Endodermal cell (in vitro differentiated cells): ENCODE measurements around the gene DRICH1. TPM values are rescaled to one million over a fixed set of nuclear protein-coding genes. Genes with fewer than 3 reads are reported as not detected.

Experiments
- DNase-seq: peaks from one replicate; pipeline ENCODE4 v3.0.0-alpha.2; 2017
- H3K27ac ChIP-seq: 2 replicates; pipeline ENCODE4 v1.5.1; 2013; ENCODE audit warnings: mild to moderate bottlenecking, low read depth, low read length, moderate library complexity
- H3K27me3 ChIP-seq: 2 replicates; pipeline ENCODE4 v1.6.1; 2013; ENCODE audit warnings: mild to moderate bottlenecking, low read length, moderate library complexity; ENCODE audit not compliant: insufficient read depth, control insufficient read depth, poor library complexity, severe bottlenecking
- H3K36me3 ChIP-seq: 2 replicates; pipeline ENCODE4 v1.7.0; 2013; ENCODE audit warnings: mild to moderate bottlenecking, low read length, moderate library complexity; ENCODE audit not compliant: control insufficient read depth, insufficient read depth
- H3K4me1 ChIP-seq: one replicate; pipeline ENCODE4 v1.7.0; 2013; ENCODE audit warnings: low read length; ENCODE audit not compliant: control insufficient read depth, insufficient read depth
- H3K4me3 ChIP-seq: 2 replicates; pipeline ENCODE4 v1.5.1; 2013; ENCODE audit warnings: mild to moderate bottlenecking, low read length, moderate library complexity
- H3K9ac ChIP-seq: 2 replicates; pipeline ENCODE4 v1.6.1; 2013; ENCODE audit warnings: mild to moderate bottlenecking, low read length, moderate library complexity; ENCODE audit not compliant: poor library complexity, severe bottlenecking; ENCODE audit errors: extremely low read depth
- H3K9me3 ChIP-seq: 2 replicates; pipeline ENCODE4 v1.6.1; 2013; ENCODE audit warnings: mild to moderate bottlenecking, low read length, moderate library complexity; ENCODE audit not compliant: control insufficient read depth
- H3K27ac Mint-ChIP-seq: 2 replicates; pipeline ENCODE4 v1.8.0; 2020; ENCODE audit warnings: mixed read lengths
- H3K27me3 Mint-ChIP-seq: 2 replicates; pipeline ENCODE4 v1.8.0; 2021; ENCODE audit warnings: mild to moderate bottlenecking, mixed read lengths; ENCODE audit not compliant: insufficient read depth
- H3K36me3 Mint-ChIP-seq: 2 replicates; pipeline ENCODE4 v1.8.0; 2020; ENCODE audit warnings: low read depth, mixed read lengths
- H3K4me1 Mint-ChIP-seq: 2 replicates; pipeline ENCODE4 v1.8.0; 2020; ENCODE audit warnings: mixed read lengths
- H3K4me3 Mint-ChIP-seq: 2 replicates; pipeline ENCODE4 v1.8.0; 2020; ENCODE audit warnings: mild to moderate bottlenecking, moderate library complexity, mixed read lengths
- H3K9me3 Mint-ChIP-seq: 2 replicates; pipeline ENCODE4 v1.8.0; 2020; ENCODE audit warnings: mild to moderate bottlenecking, mixed read lengths
- CTCF ChIP-seq: fragments of 200-600 bp; sonication (generic); conservative IDR thresholded peaks from 2 replicates; pipeline ENCODE4 v1.5.0; 2021; ENCODE audit warnings: antibody characterized with exemption, mild to moderate bottlenecking
- WGBS, 2 experiments: methylation state at CpG; one replicate each; pipeline versions ENCODE4 v1.1.5 to v1.1.7; 2013; ENCODE audit warnings: missing lambda C conversion rate in 2 of 2, mixed read lengths in 1 of 2; ENCODE audit not compliant: insufficient coverage in 1 of 2, insufficient read length in 1 of 2; 5-methylcytosine and 5-hydroxymethylcytosine counted together
- long read RNA-seq, 4 experiments: library from polyadenylated mRNA in 2 of 4; library from RNA in 1 of 4; library from capped mRNA in 1 of 4; stranded (forward) in 3 of 4; unstranded in 1 of 4; transcript quantifications; one replicate each; pipeline ENCODE4 v2.0.0, GENCODE V29; 2020 to 2021; ENCODE audit warnings: inconsistent platforms in 1 of 4
- polyA plus RNA-seq, 2 experiments: library from polyadenylated mRNA; stranded (reverse); fragments of 50-300 nt; gene quantifications; one replicate each; pipeline ENCODE4 v1.2.3, GENCODE V29; 2013
- total RNA-seq, 2 donors: library from RNA; stranded (reverse); fragmentation: NEBNext Ultra II Directional in 1 of 2; extraction: Animal tissue kit (Norgen Biotek cat#: 25700) in 1 of 2; gene quantifications; 2 replicates in 1 of 2; 3 replicates in 1 of 2; pipeline ENCODE4 v1.2.1, GENCODE V29; 2021

Gene DRICH1
- total RNA-seq: under 1 TPM in 1 of 2 donors, not detected in 1; 0.24 TPM
- polyA plus RNA-seq (2013, experiment 1 of 2): not detected
- 0.21 TPM for polyA plus RNA-seq (2013, experiment 2 of 2)
- long read RNA-seq, experiment 1: 0 reads
- long read RNA-seq, experiment 2: 0 reads
- long read RNA-seq, experiment 3: 0 reads
- long read RNA-seq, experiment 4: 0 reads

DNA sequence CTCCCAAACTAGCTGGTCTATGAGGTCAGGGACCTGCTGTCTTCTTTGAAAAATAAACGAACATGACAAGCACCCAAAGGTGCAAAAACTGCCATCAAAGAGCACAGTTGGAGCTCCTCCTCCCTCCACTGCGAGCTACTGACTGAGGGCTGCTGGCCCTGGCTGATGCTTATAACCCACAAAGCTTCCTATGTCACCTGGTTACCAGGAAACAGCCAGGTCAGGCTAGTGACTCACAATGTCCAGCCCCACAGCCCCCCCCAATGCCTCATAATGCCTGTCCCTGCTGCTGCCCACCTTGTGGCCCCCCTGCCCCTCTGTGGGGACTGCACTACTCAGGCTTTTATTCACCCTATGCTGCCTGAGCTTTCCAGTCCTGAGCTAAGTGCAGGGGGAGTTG, at the start of gene DRICH1:
DRICH1 (minus strand) TSS at position 144 of the 400 bp plus-strand sequence. CDS start 298 bp downstream, outside the sequence.
- Histone ChIP-seq H3K4me1 (no peaks in the 10 kb centered on the region), H3K9me3 (no peaks in the 10 kb centered on the region), H3K27ac (no peak within 1 kb of the TSS), H3K36me3 (no peaks in the 10 kb centered on the region), H3K27me3 (no peaks in the 10 kb centered on the region), H3K9ac (no peak within 1 kb of the TSS), H3K4me3 (no peak within 1 kb of the TSS)
- no peak for TF ChIP-seq CTCF
- H3K27ac Mint-ChIP-seq: no peak within 1 kb of the TSS
- no peak within 1 kb of the TSS for H3K4me3 Mint-ChIP-seq
- H3K36me3 Mint-ChIP-seq: no peaks in the 10 kb centered on the region
- DNase-seq: no peak
- H3K9me3 Mint-ChIP-seq: no peaks in the 10 kb centered on the region
- peaks cover 3% of the 10 kb centered on the region for H3K27me3 Mint-ChIP-seq
- no peaks in the 10 kb centered on the region for H3K4me1 Mint-ChIP-seq
- 77 to 89% methylated on average over 2 of the region's 2 CpGs for WGBS, 2 experiments

GRCh38 chr22:23681026-23681809, 49.1 kb upstream of the DRICH1 start:
- Histone ChIP-seq H3K4me1 (no peaks in the 10 kb centered on the region), H3K36me3 (no peaks in the 10 kb centered on the region), H3K4me3 (no peak overlapping the region), H3K9ac (no peak overlapping the region), H3K27ac (no peak overlapping the region), H3K9me3 (no peaks in the 10 kb centered on the region), H3K27me3 (no peaks in the 10 kb centered on the region)
- Mint-ChIP-seq H3K9me3 (no peaks in the 10 kb centered on the region), H3K36me3 (peaks cover 23% of the 10 kb centered on the region), H3K4me1 (peaks cover 8% of the 10 kb centered on the region), H3K27me3 (no peaks in the 10 kb centered on the region), H3K4me3 (no peak overlapping the region), H3K27ac (no peak overlapping the region)
- peak; percentile 8 for TF ChIP-seq CTCF
- 86 to 92% methylated on average over 4 to 5 of the region's 5 CpGs for WGBS, 2 experiments
- no peak for DNase-seq

GRCh38 chr22:23678133-23678532, 46.0 kb upstream of the DRICH1 start:
- no peak overlapping the region for H3K27ac ChIP-seq
- peaks cover 10% of the 10 kb centered on the region for H3K4me1 ChIP-seq
- H3K4me3 Mint-ChIP-seq: no peak overlapping the region
- no peak overlapping the region for H3K4me3 ChIP-seq
- no peaks in the 10 kb centered on the region for H3K27me3 Mint-ChIP-seq
- peaks cover 21% of the 10 kb centered on the region for H3K4me1 Mint-ChIP-seq
- H3K36me3 Mint-ChIP-seq: peaks cover 19% of the 10 kb centered on the region
- DNase-seq: no peak
- 72 to 100% methylated on average over 3 to 6 of the region's 6 CpGs for WGBS, 2 experiments
- no peaks in the 10 kb centered on the region for H3K9me3 ChIP-seq
- H3K27ac Mint-ChIP-seq: peak overlapping the region; percentile 49
- no peak overlapping the region for H3K9ac ChIP-seq
- no peak for TF ChIP-seq CTCF
- no peaks in the 10 kb centered on the region for H3K36me3 ChIP-seq
- H3K9me3 Mint-ChIP-seq: no peaks in the 10 kb centered on the region
- no peaks in the 10 kb centered on the region for H3K27me3 ChIP-seq
